Dermis microvascular lymphatic vessel endothelial cell (primary cell): ENCODE measurements around the gene KCNJ16. TPM values are rescaled to one million over a fixed set of nuclear protein-coding genes. Genes with fewer than 3 reads are reported as not detected.

Experiments
- DNase-seq, 2 donors: peaks; one replicate each; pipeline versions ENCODE4 v3.0.0 to v3.0.0-alpha.2; 2010; ENCODE audit warnings: low read depth in 2 of 2
- total RNA-seq: library from RNA; depleted of rRNA; stranded (reverse); fragments of >200 nt; gene quantifications from 2 replicates; pipeline ENCODE4 v1.2.1, GENCODE V29; 2014

Gene KCNJ16
- total RNA-seq, 1 donor from 2014 or later, result not detected

DNA sequence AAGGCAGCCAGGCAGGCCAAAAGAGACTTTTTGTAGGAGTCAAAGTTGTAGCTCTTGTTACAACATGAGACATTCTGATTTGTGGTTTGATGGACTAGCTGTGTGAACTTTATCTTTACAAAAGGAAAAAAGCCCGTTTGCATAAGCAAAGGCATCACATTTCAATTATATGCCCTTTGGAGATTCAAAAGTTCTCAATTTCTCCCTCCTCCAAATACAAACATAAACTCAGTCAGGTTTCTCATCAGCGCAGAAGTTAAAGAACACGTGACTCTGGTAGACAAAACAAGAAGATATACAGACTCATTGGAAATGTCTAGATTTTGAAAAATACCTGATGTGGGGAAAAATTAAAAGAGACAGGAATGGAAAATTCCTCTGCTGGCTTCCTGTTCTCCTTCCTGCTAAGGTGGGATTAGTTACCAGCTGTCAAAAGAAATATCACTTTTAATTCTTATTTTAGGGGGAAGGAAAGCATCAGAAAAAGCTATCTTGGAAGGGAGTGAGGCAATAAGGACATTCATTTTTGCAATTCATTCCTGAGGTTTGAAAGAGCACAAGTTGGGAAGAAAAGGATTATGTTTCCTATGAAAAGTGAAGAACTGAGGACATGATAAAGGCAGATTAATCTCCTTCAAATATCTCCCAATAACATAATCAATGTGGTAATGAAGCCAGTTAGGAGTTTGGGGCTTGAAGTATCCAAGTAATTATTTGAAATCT is 4.6 kb upstream of the KCNJ16 start:
- no peak for DNase-seq

DNA sequence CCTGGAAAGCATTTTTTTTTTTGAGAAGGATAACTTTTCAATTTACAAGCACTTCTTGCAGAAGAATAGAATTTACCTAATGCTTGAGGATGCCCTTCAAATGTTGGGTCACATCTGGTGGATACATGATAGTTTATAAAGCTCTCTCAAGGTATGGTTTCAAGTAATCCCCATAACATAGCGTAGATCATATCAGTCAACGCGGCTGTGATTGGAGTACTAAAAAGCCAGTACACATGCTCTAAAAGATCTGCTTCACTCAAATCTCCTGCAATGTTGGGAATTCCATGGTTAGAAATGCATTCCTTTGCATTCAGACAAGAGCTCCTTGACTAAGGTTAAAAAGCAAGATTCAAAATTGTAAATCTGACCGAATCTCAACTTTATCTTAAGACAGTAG is 3.9 kb upstream of the KCNJ16 start:
- no peak for DNase-seq

DNA sequence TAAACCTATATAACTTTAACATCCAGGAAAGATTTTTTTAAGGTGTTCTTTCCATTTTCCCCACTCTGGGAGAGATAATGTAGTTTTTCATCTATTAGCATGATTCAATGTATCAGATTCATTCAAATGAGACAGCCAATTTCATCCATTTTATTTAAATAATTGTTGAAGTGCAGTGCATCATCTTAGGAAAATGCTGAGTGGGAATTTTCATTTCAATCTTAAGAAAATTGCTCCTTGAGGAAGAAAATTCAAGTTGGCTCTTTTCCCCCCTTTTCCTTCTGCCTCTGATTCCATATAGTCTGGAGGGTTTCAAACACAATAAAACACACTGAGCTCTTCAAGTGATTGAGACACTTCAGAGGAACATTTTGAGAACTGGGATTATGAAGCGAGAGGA is 3.4 kb upstream of the KCNJ16 start:
- DNase-seq, result no peak

DNA sequence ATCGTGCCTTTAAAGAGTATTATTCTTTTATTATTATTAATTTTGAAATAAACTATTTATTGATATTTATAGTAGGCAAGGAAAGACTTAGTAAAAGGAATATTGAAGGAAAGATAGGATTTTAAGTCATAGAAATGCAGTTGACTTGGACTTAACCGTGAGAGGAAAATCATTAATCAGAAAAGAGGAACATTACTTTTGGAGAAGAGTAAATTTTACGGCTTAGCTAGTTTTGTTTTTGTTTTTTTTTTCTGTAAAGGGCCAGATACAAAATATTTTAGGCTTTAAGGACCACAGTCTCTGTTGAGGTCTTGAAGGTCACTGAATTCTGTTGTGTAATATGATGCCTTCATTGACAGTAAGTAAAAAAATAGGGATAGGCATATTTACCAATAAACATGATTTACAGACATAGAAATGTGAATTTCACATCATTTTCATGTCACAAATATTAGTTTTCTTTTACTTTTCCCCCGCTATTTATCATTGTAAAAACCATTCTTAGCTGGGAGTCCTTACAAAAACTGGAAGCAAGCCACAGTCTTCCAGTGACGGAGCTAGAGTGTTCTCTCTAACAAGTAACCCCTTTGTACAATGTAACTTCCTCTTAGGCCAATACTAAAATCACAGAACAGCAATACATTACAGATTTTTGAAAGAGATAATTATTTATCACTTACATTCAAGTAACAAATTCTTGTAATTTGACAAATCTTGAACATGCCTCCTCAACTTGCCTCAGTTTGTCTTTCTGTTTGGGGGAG is 2.3 kb upstream of the KCNJ16 start:
- no peak for DNase-seq

DNA sequence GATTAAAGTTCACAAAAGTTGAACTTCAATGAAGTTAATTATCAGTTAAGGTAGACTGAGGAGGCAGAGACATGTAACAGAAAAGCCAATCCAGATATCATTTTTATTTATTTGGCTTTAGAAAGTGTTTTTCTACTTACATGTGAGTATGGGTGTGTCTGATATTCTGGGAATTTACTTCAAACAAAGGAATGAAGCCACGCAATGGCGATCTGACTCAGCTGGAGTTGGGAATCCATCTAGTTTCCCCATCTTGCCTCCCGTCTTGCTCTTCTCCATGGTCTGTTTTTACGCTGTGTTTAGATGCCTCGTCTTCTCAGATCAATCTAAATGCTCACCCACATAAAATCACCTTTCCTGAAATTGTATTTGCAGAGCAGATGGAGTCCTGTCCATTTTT is 1.7 kb upstream of the KCNJ16 start:
- no peak for DNase-seq

DNA sequence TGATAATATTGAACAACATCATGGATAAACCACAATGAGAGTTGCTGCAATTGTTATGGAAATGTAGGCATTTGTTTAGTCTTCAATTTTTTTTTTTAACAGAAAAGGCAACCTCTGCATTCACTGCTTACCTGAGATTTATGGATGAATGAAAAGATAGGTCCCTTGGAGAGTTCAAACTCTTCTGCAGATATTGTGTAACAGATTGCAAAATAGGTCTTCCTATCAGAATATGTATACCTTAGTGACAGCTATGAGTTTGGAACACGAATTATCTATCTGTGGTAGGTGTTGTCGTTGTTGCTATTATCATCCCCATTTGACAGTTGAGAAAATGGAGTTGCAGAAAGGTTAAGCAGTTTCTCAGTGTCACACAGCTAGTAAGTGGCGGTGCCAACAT is 1.2 kb upstream of the KCNJ16 start:
- no peak for DNase-seq

DNA sequence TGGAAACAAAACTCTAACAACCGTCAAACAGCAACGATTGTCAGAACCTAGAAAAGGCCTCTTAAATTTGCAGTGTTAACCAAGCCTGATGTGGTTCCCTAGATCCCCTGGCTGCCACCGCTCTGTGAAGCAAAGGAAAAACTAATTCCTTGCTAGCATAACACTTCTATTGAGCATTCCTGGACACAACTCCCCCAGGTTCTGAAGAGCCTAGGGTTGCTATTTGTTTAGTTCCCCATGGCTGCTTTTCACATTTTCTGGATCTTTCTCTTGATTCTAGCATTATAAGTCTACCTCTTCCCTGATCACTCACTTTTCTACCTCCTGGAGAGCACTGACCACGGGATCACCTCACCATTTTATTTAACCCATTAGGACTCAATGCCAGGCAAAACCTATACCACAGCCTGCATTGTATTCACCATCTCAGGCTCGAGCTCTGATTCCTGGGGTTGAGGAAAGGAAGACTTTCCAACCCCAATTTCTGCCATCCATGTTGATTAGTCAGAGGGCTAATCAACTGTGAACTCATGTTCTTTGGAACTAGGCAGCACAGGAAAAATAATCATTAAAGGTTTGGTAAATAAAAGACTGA is 692 bp upstream of the KCNJ16 start:
- no peak for DNase-seq

DNA sequence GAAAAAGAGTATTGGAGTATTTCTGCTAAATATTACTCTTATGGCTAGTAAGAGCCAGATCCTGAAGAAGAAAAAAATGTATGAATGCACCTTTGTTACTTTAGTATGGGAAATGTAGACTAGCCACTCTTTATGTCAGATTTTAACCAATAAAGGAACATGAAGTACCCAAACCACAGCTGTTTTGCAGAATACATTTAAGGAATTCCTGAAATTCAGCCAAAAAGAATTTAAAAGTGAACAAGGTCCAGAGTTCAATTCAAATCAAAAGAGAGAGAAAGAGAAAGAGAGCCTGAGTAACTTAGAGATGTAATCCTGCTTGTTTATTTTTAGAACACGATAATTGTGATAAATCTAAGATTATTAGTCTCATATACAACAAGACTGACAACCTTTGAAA is 1.2 kb downstream of the KCNJ16 start:
- no peak for DNase-seq

DNA sequence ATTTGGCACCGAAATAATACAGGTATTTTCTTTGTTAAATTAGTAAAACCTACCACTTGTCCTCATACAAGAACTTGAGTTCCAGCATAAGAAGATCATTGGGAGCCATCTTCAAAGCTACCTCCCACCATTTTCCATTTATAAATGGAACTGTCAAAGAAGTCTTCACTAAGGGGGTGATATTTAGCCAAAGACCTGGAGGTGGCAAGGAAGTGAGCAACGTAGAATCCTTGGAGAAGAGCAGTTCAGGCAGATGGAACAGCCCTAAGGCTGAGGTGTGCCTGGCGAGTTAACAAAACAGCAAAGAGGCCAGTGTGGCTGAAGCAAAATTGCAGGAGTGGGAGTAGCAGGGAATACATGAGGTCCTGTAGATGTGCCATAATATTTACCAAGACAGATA is 1.8 kb downstream of the KCNJ16 start:
- no peak for DNase-seq

DNA sequence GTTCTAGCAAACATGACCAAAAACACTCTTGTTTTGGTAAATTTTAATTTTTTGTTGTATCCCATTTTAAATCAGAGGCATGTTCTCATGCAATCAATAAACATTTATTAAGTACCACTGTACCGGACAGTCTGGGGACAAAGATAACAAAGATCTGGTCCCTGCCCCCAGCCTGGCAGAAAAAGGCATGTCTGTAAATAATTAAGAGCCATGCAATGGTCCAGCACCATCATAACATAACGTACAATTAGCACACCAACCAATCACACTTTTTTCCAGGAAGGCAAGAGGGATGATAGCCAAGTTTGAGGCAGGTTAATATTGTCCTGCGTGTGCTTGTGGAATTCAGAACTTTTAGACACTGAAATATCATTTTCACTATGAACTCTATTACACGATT is 3.5 kb downstream of the KCNJ16 start:
- DNase-seq, result no peak

DNA sequence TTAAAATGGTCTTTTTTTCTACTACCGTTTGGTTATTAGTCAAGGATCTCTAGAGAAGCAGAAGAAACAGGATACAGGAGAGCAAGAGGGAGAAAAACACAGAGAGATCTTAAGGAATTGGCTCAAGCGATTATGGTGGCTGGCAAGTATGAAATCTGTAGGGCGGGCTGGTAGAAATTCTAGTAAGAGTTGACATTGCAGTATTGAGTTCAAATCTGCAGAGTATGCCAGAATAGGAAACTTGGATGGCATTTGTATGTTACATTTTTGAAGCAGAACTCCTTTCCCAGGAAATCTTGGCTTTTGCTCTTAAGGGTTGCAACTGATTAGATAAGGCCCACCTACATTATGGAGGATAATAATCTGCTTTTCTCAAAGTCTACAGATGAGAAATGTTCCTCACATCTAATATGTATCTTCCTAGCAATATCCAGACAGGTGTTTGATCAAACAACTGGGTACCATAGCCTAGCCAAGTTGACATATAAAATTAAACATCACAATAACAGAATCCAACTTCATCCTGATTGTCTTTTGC is 4.0 kb downstream of the KCNJ16 start:
- DNase-seq, result no peak

DNA sequence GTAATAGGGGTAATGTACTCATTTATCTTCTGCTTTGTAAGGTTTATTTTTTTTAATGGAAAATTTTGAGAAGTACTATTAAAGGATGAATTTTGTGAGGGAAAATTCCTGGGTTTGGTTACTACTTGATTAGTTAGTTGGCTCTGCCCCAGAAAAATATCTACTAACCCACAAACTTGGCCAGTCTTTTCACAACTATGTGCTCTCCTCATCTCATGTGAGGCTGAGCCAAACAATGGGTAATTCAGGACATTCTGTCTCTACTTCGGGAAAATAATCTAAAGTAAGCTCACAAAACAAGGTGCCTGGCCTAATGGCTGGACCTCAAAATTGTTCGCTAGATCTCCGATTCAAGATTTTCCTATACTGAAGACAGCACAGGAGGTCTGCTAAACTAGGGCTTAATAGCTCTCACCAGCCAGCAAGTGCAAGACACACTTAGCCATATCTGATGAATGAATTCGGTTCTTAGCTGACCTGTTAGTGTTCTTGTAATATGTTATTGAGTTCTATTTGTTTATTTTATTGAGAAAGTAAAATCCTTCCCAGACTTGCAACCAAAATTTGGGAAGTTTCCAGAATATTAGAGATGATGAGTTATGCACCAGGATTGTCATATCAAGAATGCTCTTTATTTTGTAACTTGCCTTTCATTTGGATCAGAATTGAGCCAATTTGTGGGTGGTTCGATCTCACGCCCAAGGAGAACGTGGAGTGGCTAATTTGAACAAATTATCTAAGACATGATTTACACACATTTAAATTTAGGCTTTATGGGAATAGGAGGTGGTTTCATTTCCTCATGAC is 5.7 kb downstream of the KCNJ16 start:
- DNase-seq, result no peak

DNA sequence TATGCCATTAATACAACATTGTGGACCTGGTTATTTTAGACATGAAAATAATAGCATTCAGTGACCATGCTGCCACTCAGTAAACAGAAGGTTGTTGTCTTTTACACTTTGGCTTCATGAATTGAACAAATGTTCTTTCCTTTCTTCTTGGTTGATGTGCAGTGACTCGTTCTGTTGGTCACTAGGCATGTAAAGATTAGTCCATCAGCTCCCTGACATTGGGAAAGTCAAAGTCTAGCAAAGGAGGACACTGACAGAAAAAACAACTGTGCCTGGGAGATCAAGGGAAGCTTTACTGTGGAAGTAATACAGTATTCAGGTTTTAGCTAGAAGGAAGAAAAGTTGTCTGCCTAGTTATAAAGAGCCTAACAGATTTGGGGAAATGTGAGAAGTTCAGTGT is 6.9 kb downstream of the KCNJ16 start:
- DNase-seq, result no peak

DNA sequence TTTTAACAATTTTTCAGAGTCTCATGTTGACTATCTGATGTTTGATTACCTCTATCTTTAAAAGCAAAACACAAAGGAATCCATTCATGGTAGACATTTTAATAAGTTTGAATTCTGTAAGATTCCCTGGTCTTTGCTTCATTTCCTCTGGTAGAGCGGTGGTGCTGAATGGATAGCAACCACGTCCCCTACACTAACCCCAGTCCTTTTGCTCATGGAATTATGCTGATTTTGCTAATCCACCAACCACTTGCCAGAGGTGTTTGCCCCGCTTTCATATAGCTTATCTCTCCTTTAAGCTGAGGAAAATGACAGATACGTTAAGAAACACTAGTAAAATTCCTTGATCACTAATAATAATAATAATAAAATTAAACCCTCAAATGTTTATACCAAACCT is 9.5 kb downstream of the KCNJ16 start:
- peak in 1 of 2 donors; percentile 21 for DNase-seq

DNA sequence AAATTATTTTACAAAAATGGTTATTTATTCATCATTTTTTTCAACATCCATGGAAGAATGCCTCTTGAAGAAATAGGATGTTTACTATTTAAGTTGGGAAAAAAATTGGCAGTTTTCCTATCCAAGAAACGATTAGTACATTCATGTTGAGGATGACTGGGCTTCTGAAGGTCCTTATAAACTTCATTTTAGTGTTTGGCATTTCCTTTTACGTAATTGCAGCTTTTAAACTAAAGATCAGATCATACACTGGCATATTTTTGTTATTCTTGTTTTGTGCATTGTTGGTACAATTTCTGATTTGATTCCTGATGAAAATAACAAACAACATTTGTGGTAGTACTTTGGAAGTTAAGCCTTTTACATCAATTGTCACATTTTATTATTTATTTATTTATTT is 11.5 kb downstream of the KCNJ16 start:
- peak in 1 of 2 donors; percentile 40 for DNase-seq

DNA sequence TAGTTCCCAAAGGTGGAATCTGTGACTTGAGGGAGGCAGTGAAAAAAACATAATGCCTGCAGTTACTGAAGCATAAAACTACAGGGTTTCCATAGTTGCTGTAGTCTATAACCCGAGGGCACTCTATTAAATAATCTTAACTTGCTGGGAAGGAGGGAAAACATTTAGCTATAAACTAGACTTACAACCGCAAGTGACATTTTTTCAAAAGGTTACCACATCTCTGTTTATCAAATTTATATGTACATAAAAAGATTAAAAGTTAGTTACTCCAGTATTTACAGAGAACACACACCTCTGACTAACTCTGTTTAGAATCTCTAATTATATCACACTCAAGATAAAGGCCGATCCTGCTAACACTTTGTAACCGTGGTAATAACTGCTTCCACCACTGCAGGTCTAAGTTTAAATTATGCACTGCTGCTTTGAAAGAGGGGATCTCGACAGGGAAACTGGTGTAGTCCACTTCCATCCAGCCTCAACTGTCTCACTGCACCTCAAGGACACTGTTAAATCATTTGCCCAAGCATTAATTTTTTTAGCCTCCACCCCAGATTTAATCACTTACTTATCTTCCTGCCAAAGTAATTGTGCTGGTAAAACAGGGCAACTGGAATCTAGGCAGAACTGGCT is 14.6 kb downstream of the KCNJ16 start:
- DNase-seq, result no peak

DNA sequence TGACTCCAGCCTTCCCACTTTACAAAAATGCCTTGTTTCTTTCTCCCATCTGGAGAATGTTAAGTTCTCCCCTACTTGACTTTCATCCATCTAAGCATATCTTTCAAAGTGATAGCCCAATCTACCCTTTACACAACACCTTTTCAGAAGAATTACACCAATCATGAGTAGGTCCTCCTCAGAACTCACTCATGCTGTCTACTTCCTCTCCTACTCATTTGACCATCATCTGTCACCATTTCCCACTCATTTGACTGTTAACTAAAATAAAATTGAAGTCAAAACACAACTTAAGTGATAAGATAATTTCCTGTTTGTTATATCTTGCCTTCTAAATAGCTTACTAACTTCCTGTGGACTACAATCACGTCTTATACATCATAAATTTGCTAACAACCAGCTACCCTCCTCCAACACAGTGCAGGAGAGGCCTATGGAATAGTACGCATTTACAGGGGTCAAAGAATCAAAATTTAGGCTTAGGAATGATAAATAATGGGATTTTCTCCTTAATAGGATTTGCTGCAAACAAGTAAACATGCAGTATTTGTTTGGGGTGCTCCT is 16.1 kb downstream of the KCNJ16 start:
- no peak for DNase-seq

DNA sequence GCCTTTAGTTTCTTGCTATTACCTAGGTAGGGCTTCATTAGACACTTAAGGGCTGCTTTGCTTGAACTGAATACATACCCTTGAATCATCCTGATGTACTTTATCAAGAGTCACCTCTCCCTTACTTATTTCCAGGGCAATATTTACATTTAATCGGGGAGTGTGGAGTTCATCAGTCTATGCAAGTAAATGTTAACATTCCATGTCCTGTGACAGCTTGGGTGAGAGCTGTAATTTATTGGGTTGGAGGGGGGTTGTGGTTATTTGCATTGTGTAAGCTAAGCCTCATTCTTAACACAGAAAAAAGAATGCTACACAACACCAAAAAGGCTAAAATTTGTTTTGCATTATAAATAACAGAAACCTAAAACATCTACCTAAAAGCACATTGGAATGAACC is 16.7 kb downstream of the KCNJ16 start:
- DNase-seq, result no peak

DNA sequence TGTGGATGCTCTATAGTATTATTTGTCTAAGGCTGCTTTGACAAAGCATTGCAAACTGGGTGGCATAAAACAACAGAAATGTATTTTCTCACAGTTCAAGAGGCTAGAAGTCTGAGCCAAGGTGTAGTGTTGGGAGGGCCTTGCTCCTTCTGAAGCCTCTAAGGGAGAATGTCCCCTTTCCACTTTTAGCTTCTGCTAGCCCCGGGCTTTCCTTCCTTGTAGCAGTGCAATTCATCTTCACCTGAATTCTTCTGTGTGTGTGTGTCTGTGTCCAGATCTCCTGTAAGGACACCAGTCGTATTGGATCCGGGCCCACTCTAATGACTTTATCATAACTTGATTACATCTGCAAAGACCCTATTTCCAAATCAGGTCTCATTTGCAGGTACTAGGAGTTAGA is 18.1 kb downstream of the KCNJ16 start:
- DNase-seq, result no peak

DNA sequence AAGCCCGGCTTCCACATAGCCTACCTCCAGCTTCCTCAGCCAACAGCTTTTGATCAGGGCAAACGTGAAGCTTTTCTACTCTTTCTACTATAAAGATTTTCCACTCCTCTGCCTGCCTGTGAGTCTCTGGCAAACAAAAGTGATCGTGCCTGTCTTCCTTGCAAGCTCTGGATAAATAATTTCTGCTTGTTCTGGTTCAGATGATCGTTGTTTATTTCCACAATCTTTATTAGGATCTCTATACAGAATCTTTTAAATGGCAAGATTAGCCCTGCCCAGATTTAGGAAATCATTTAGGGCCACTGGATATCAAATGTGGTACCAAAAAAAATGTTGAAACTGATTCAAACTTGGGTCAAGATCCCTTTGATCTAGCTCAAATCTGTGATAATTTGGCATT is 20.4 kb downstream of the KCNJ16 start:
- DNase-seq, result no peak

DNA sequence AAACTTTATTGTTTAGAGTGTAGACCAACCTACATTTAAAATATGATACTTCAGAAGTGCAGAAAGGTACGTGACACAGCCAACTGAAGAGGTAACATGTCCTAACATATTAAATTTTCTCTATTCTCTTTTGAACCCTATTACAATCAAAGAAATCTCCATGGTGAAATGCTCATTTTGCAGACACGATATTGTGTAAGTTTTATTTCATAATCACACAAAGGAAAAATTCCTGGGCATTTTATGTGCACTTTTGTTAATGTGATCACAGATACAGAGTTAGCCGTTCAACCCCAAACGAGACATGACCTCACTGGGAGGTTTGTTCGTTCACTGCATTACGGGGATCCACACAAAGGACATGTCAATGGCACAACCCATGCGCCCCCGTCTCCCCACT is 21.8 kb downstream of the KCNJ16 start:
- DNase-seq, result no peak
